Type B pancreatic cell (in vitro differentiated cells): ENCODE results near the gene TREML4. TPM values are rescaled to one million over a fixed set of nuclear protein-coding genes. Genes with fewer than 3 reads are reported as not detected.

Experiments used
- DNase-seq: peaks from one replicate; pipeline ENCODE4 v3.0.0; 2021; ENCODE audit warnings: mixed read lengths; ENCODE audit not compliant: unreplicated experiment; ENCODE audit errors: extremely low spot score
- H3K27ac Mint-ChIP-seq: 2 replicates; pipeline ENCODE4 v1.8.0; 2021; ENCODE audit warnings: mild to moderate bottlenecking, mixed read lengths
- H3K27me3 Mint-ChIP-seq: 2 replicates; pipeline ENCODE4 v1.8.0; 2021; ENCODE audit warnings: mixed read lengths
- H3K36me3 Mint-ChIP-seq: 2 replicates; pipeline ENCODE4 v1.8.0; 2021; ENCODE audit warnings: mixed read lengths
- H3K4me1 Mint-ChIP-seq: one replicate; pipeline ENCODE4 v1.8.0; 2021; ENCODE audit warnings: mixed read lengths; ENCODE audit not compliant: unreplicated experiment
- H3K4me3 Mint-ChIP-seq: 2 replicates; pipeline ENCODE4 v1.8.0; 2021; ENCODE audit warnings: mild to moderate bottlenecking, mixed read lengths
- H3K9me3 Mint-ChIP-seq: 2 replicates; pipeline ENCODE4 v1.8.0; 2021; ENCODE audit warnings: mixed read lengths
- CTCF ChIP-seq: fragments of 200-600 bp; sonication (generic); conservative IDR thresholded peaks from 2 replicates; pipeline ENCODE4 v1.5.0; 2021; ENCODE audit warnings: antibody characterized with exemption, mild to moderate bottlenecking
- total RNA-seq: library from RNA; stranded (reverse); gene quantifications from 2 replicates; pipeline ENCODE4 v1.2.1, GENCODE V29; 2021; ENCODE audit warnings: low replicate concordance

TREML4 gene
- total RNA-seq, 1 donor from 2014 or later = not detected

- Mint-ChIP-seq H3K4me1 (peaks cover 11% of the 10 kb centered on the region), H3K36me3 (no peaks in the 10 kb centered on the region), H3K27me3 (peaks cover 40% of the 10 kb centered on the region), H3K27ac (no peak overlapping the region), H3K9me3 (no peaks in the 10 kb centered on the region), H3K4me3 (no peak overlapping the region)
- TF ChIP-seq CTCF = no peak
- DNase-seq = no peak
Measured at GRCh38 chr6:41200296-41200900, 27.8 kb upstream of the TREML4 start.

- Mint-ChIP-seq H3K36me3 (no peaks in the 10 kb centered on the region), H3K4me1 (peaks cover 11% of the 10 kb centered on the region), H3K27me3 (peaks cover 34% of the 10 kb centered on the region), H3K9me3 (no peaks in the 10 kb centered on the region), H3K27ac (peak within 1 kb of the TSS; percentile 8), H3K4me3 (no peak within 1 kb of the TSS)
- DNase-seq = no peak
- no peak for TF ChIP-seq CTCF
Measured at GRCh38 chr6:41200901-41201763, 27.0 kb upstream of the TREML4 start, which contains the start of gene TREML2. TREML2 (minus strand) TSS chr6:41201149; CDS start chr6:41201008, 141 bp downstream.

DNA sequence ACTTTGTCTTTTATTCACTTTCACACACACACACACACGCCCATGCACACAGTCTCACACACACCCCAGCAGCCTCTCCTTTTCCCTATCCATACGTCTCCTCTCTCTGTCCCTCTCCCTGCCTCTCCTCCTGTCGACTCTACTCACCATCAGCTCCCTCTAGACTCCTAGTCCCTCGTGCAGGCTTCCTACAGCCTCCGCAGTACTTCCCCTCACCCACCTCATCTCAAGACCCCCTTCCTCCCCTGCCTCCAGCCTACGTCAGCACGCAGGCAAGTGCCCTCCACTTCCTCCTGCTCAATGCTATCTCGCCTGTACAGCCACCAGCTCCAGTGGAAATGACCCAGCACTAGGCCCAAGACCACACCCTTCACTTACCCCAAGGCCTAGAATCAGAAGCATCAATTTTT, 26.4 kb upstream of the TREML4 start:
- Mint-ChIP-seq H3K36me3 (no peaks in the 10 kb centered on the region), H3K9me3 (no peaks in the 10 kb centered on the region), H3K27ac (peak overlapping the region; percentile 8)

GRCh38 chr6:41204156-41204555, 24.0 kb upstream of the TREML4 start:
- no peaks in the 10 kb centered on the region for H3K9me3 Mint-ChIP-seq
- no peak overlapping the region for H3K27ac Mint-ChIP-seq
- peaks cover 22% of the 10 kb centered on the region for H3K27me3 Mint-ChIP-seq
- H3K36me3 Mint-ChIP-seq = no peaks in the 10 kb centered on the region
- DNase-seq = no peak
- peaks cover 11% of the 10 kb centered on the region for H3K4me1 Mint-ChIP-seq
- no peak overlapping the region for H3K4me3 Mint-ChIP-seq
- no peak for TF ChIP-seq CTCF

More for the DNA sequence above, 26.4 kb upstream of the TREML4 start:
- DNase-seq = no peak
- Mint-ChIP-seq H3K4me1 (peaks cover 11% of the 10 kb centered on the region), H3K4me3 (no peak overlapping the region), H3K27me3 (peaks cover 28% of the 10 kb centered on the region)
- TF ChIP-seq CTCF = no peak

GRCh38 chr6:41208439-41209106, 19.6 kb upstream of the TREML4 start:
- DNase-seq = no peak
- Mint-ChIP-seq H3K27me3 (peaks cover 31% of the 10 kb centered on the region), H3K4me1 (no peaks in the 10 kb centered on the region), H3K27ac (no peak overlapping the region), H3K36me3 (no peaks in the 10 kb centered on the region), H3K4me3 (no peak overlapping the region), H3K9me3 (no peaks in the 10 kb centered on the region)
- TF ChIP-seq CTCF = no peak
